GM12875 (cell line): ENCODE results near the gene ARMH4.

ENCODE experiments used
- H3K4me3 ChIP-seq: one replicate; pipeline ENCODE4 v1.5.1; 2011; ENCODE audit warnings: low read depth, low read length, control low read depth
- TF ChIP-seq, protein P1 (sequence below): IDR thresholded peaks from 2 replicates; pipeline ENCODE4 v1.5.1; 2011; ENCODE audit warnings: low read depth, mild to moderate bottlenecking, control low read depth, inconsistent platforms, low read length, moderate library complexity, borderline replicate concordance; ENCODE audit not compliant: insufficient read depth

The ARMH4 gene

GRCh38 chr14:58166005-58166983 lies 14.3 kb upstream of the ARMH4 start:
- H3K4me3 ChIP-seq = no peak overlapping the region
- TF ChIP-seq, protein P1, sequence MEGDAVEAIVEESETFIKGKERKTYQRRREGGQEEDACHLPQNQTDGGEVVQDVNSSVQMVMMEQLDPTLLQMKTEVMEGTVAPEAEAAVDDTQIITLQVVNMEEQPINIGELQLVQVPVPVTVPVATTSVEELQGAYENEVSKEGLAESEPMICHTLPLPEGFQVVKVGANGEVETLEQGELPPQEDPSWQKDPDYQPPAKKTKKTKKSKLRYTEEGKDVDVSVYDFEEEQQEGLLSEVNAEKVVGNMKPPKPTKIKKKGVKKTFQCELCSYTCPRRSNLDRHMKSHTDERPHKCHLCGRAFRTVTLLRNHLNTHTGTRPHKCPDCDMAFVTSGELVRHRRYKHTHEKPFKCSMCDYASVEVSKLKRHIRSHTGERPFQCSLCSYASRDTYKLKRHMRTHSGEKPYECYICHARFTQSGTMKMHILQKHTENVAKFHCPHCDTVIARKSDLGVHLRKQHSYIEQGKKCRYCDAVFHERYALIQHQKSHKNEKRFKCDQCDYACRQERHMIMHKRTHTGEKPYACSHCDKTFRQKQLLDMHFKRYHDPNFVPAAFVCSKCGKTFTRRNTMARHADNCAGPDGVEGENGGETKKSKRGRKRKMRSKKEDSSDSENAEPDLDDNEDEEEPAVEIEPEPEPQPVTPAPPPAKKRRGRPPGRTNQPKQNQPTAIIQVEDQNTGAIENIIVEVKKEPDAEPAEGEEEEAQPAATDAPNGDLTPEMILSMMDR = peak; percentile 90

GRCh38 chr14:58160561-58160960 lies 8.5 kb upstream of the ARMH4 start:
- TF ChIP-seq, protein P1 = no peak
- no peak overlapping the region for H3K4me3 ChIP-seq

GRCh38 chr14:58151133-58152013 lies 640 bp downstream of the ARMH4 start:
- TF ChIP-seq, protein P1 = no peak
- peak overlapping the region; percentile 47 for H3K4me3 ChIP-seq

GRCh38 chr14:58150243-58150805 lies 1.7 kb downstream of the ARMH4 start:
- H3K4me3 ChIP-seq = no peak overlapping the region
- TF ChIP-seq, protein P1 = no peak

- no peak overlapping the region for H3K4me3 ChIP-seq
- TF ChIP-seq, protein P1 = no peak
These were observed 2.8 kb downstream of the ARMH4 start for GRCh38 chr14:58149196-58149595.

GRCh38 chr14:58146399-58146798 lies 5.6 kb downstream of the ARMH4 start:
- TF ChIP-seq, protein P1 = no peak
- H3K4me3 ChIP-seq = no peak overlapping the region
